Measurements from ENCODE around the gene GRAMD1B. TPM values are rescaled to one million over a fixed set of nuclear protein-coding genes. Genes with fewer than 3 reads are reported as not detected.
A peak's percentile ranks its signal among the peaks of the same experiment; 100 is the strongest.

The GRAMD1B gene
- total RNA-seq, 1 experiment from 2014 or later: 4.6 TPM

DNA sequence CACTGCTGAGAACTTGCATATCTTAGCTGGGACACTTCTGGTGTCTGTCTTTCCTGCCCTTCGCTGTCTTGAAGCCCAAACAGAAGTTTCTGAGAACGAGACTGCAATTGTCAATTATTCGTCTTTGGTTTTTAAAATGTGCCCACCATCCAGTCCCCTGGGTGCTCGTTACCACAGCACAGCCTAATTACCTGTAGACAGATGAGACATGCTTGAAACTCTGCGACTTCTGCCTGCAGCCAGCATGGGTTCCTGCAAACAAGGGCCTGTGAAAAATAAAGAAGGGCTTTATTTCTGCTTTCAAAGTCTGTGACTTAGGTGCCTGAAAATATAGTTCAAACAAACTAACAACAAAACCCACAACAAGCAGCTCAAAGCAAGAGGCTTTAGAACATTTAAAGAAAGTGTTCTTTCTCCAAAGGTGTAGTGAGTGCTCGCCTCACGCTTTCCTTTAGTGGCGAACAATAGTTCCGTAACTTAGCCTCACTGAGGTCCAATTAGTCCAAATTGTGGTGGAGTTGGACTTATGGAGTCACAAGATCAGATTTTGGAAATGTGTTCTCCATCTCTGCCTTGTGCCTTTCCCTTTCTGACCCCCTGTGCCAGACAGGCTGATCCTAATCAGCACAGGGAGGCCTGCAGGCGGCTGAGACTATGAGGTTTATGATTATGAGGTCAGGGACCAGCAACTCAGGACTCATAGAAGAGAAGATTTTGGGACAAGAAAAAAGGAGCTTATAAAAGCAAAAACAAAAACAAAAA lies 20.4 kb upstream of the GRAMD1B start:
- DNase-seq (ENCODE audit: low spot score): no peak

DNA sequence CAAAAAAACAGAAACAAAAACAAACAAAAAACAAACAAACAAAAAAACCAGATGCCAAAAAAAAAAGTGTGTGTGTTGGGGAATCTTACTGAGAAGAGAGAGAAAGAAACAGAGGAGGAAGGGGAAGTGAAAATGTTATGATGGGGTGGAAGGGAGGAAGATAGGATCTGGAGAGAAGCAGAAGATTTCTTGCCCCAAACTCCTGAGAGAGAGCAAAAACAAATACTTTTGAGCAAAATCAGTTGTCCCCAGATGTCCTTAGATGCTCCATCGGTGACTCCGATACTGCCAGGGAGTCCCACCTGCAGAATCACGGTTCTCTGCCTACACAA lies 19.9 kb upstream of the GRAMD1B start:
- DNase-seq (ENCODE audit: low spot score): no peak

DNA sequence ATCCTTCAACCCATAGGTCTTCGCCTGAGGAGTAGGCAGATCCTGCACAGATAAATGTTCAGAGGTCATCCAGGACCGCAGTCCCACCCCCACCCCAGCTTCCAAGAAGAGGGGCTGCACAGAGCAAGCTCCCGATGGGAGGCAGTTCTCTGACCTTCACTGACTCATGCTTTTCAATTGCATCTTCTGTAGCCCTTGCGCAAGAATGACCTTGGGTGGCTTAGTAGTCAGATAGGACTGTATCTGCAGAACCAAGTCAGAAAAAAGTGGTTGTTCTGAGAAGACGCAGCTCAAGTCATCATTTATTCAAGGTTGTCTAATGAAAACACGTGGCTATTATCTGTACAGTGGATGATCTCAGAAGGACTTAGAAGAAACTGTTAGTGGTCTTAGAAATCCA lies 16.4 kb upstream of the GRAMD1B start:
- no peak for DNase-seq (ENCODE audit: low spot score)

DNA sequence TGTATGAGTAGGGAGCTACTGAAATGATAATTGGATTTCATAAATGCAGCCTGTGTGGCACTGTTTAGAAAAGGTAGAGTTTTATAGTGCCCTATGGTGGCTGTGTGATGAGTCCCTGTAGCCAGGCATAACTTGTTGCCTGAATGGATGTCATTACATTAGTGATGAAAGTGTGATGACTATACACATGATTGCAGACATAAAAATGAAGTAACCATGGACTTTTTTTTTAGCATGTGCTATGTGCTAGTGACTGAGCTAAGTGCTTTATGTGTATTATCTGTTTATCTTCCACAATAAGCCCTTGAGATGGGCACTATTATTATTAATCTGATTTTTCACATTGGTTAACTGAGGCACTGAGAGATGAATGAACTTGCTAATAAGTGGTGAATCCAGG lies 13.5 kb upstream of the GRAMD1B start:
- DNase-seq (ENCODE audit: low spot score): no peak

DNA sequence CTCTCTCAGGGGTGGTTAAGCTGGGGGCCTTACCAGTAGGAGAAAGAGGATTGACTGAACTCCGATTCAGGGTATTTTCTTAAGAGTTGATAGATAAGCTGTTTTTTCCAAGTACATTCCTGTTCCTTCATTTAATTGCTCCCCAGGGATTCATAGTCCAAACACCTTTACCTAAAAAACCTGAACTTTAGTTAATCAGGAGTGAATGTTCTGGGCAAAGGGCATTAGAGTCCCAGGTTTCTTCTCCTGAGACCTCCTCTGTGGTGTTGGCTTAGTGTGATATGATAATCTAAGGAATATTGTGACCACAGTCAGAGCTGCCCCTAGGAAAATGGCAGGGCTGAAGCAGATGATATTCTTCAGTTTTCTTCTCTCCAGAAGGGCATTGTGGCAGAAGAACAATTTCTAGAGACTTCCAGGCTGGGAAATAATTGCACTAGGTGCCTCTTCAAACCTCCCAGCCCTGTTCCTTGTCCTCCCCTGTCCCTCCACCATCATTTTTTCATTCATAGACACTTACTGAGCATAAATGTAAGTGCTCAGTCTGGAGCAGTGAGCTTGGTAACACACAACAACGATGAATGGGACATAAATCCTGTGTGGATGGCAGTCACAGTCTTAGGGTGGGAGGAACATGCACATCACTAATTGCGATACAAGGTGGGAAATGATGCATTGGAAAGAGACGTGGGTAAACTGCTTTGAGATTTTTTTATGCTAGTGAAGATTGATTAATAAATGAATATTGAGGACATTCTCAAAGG lies 11.5 kb upstream of the GRAMD1B start:
- DNase-seq (ENCODE audit: low spot score): no peak

DNA sequence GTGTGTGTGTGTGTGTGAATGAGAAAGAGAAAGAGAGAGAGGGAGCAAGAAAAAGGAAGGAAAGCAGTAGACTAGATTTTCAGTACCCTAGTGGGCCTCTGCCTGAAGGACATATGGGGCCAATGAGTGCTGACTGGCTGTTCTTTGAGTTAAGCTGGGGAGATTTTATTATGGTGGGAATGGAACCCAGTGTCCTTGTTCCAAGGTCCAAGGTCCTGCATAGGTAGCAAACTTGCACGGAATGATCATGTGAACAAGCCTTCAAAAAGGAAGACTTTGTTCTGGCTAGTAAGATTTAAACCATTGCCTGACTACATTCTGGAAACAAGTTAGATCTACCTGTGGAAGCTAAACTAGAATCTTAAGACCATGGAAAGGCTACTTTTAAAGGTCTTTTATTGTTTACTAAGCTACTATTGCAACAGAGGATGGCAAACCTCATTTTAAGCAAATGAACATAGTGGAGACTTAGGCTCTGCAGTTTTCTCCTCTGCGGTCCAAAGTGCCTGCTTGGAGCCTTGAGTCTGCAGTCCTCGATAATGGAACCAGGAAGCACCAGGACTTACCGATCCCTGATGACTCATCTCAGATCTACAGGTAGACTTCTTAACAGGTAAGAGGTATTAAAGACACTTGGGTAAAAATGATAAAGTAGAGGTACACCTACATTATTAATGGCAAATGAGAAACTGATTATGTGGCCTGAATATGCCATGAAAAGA lies 10.2 kb upstream of the GRAMD1B start:
- no peak for DNase-seq (ENCODE audit: low spot score)

DNA sequence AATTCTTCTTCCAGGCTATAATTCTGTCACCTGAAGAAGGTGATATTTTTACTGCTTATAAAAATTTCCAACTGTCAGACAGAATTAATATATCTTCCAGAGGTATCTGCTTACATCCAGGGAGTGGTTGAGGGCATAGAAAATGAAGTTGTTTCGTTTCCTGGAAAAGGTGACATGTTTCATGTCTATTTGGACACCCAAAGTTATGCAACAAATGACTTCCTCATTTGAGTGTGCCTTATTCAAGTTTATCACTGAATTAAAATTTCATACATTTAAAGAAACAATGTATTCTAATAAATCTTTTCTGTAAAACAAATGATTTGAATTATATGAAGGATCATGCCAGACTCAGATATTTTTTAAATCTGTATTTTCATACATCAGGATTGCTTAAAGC lies 8.5 kb upstream of the GRAMD1B start:
- no peak for DNase-seq (ENCODE audit: low spot score)

DNA sequence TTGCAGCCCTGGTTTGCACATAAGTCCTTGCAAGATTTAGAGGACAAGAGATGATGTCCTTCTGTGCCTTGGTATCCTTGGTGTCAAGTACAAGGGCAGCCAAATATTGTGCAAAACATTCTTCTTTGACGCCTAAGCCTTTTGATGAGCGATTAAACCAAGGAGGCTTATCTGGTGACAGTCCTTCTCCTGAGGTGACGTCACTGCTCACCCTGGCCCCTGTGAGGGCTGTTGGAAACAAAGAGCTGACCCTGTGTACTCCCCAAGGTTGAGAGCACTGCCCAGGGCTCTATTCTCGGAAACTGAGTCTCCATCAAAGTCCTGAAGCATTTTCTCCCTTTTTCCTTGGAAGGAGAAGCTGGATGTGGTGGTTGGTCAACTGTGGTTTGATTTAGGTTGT lies 4.7 kb upstream of the GRAMD1B start:
- no peak for DNase-seq (ENCODE audit: low spot score)

DNA sequence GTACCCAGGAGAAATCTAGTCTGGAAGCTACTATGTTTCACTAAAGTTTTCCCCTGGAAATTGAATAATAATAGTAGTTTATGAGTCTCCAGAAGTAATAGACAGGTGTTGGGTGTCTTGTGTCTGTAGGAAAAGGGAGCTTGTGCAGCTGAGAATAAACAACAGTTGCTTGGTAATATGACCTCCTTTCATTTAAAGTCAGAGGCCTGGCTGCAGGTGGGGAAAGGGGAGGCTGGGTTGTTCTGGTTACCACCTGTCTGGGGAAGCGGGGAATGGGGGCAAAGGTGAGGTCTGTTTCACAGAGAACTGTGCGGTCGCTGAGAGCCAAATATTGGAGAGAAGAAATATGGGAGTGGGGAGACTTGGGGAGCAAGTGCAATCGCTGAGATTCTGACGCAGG lies 3.3 kb upstream of the GRAMD1B start:
- DNase-seq (ENCODE audit: low spot score): no peak

DNA sequence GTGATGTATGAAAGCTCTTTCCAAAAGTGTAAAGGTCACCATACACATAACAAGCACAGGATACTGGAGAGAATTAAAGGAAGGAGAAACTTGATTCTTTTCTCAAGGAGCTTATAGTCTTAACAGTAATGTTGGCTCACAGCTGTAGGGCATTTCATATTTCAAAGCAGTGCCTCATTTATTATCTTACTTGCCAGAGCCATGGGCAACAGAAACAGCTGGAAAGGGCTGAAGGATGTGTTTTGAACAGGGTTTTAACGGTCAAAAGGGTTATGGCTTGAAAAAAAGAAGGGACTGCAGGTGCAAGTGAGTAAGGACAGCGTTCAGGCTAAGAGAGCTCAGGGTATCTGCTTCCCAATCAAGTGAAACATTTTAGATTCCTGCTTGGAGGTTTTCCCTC lies 2.7 kb upstream of the GRAMD1B start:
- DNase-seq (ENCODE audit: low spot score): no peak

DNA sequence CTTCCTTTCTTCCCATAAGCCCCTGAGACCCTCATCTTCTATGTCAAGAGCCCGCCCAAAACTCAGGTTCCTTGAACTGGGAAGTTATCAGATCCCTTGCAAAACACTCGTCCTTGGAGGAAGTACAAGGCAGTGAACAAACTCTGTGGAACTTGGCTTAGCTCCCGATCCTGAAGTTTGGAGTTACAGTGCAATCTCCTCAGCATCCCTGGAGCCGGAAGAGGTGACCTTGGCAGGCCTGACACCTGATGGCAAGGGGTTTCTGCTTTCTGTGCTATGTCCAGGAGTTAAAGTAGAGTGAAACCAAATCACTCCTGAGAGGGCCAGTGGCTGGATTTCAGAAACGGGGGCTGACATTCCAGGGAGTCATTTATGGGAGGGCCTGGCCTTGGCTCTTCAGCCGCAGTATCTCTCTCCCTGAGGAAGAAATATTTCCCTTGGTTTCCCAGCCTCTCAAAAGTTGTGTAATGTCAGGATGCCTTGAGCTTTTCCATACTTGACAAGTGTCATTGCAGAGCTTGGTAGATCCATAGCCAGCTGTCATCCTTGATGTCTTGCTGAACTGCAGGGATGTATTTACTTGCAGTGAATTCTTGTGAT lies 1.9 kb upstream of the GRAMD1B start:
- DNase-seq (ENCODE audit: low spot score): no peak

DNA sequence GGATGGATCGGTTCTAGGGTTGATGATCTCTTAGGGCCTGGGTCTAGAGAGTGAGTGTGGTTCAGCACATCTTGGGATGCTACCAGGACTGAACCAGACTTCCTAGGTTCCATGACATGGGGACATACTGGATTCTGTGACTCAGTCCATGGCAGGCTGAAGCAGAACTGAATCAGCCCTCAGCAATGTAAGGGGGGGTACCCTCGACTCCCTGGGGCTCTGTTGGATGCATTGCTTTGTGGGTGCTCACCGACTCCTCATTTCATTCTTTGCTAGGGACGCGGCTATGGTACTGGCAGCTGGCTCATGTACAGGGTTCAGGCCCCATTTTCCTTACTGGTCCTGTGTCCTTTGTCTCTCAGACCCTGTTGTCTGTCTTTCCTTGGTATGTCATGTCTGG lies 733 bp upstream of the GRAMD1B start:
- peak; percentile 26 for DNase-seq (ENCODE audit: low spot score)

DNA sequence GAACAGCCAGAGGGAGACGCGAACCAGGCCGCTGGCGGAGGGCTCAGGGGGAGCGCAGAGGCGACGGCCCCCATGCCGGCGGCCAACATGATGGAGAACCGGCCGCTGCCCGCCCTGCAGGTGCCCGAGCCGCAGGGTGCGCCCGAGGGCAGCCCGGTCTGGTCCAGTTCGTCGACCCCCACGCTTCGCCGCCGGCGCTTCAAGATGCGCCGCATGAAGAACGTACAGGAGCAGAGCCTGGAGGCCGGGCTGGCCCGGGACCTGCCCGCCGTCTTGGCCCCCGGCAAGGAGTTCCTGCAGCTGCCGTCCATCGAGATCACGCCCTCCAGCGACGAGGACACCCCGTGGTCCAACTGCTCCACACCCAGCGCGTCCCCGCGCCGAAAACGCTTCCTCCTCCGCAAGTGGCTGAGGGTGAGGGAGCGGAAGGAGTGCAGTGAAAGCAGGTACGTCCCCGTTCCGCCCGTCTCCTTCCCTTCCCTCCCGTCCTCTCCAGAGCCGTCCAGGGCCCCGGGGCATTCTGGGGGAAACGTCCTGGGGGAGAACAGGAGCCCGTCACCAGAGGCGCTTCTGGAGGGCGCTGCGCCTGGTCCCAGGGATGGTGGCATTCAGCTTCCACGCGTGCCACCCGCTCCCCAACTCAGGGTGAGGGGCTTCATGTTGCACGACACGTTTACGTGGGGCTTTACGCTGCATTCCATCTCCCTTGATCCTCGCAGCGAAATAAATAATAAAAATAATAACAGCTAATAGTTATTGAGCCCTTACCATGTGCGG lies 840 bp downstream of the GRAMD1B start:
- peak; percentile 10 for DNase-seq (ENCODE audit: low spot score)

DNA sequence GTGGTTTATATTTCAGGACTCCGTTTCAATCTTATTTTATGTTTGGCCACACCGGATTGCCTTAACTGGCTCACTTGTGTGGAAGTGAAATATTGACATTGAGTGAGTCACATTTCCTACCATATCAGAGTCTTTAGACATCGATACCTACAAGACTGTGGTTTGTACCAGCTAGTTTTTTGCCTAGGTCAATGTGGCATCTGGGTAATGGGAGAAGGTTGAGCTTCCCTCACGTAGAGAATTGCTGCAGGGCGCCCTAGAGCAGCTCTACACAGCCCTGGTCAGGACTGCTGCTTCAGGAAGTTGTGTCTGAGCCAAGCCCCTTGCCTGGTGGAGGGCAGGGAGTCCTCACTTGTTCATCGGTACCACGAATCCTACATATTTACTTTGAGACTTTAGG lies 1.6 kb downstream of the GRAMD1B start:
- DNase-seq (ENCODE audit: low spot score): no peak

DNA sequence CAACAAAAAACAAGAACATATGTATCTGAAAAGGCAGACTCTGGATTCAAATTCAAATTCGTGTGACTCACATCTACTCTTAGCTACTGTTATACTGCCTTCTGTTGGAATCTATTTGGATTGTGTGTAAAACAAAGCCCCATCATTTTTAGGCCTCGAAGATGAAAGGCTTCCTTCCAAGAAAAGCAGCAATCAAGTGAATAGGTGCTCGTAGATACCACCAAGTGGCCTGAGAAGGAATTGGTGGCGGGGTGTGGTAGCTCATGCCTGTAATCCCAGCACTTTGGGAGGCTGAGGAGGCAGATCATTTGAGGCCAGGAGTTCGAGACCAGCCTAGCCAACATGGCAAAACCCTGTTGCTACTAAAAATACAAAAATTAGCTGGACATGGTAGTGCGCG lies 4.2 kb downstream of the GRAMD1B start:
- peak; percentile 44 for DNase-seq (ENCODE audit: low spot score)

DNA sequence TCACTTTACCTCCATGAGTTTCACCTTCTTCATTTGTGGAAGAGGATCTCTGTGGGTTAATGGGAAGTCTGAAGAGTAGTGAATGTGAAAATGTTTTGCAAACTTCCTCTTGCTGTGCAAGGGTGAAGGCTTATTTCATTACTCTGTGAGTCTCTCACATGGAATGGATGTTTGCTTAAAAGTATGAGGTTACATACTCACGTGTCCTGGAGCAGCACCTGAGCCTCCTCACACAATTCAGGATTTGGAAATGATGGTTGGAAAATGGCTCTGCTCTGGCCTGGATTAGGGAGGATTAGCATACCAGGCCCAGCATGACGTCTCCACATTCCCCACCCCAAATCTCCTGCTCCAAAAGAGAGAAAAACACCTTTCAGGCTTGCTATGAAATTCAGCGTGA lies 4.8 kb downstream of the GRAMD1B start:
- DNase-seq (ENCODE audit: low spot score): no peak

DNA sequence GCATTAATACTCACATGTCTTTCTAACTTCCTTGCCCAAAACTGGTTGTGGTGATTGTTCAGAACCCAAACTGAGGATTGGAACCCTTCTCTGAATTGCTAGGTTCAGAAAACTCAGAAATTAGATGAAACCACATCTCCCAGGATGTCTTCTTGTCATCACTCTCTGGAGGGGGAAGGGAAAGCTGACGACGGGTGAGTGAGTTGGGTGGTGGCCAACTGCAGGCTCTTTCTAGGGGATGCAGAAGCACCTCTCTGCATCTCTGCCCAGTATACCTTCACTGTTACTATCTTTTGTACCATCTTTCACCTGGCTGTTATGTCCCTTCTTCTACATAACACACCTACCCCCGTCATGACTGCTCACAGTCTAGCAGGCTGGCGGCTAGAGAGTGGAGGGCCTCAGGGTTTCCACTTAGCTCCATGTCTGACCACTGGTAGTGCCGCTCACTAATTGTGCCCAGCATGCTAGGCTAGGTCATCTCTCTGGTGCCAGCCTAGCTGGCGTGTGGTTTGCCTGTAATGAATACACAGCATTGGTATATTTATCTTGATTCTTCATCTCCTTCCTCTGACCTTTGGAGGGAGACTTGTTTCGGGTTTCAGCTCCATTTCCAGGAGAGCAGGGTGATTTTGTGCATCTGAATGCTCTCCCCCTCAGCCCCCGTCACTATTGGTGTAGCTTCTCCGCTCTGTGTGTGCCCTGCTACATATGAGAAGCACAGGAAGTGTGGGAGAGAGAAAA lies 7.3 kb downstream of the GRAMD1B start:
- no peak for DNase-seq (ENCODE audit: low spot score)

DNA sequence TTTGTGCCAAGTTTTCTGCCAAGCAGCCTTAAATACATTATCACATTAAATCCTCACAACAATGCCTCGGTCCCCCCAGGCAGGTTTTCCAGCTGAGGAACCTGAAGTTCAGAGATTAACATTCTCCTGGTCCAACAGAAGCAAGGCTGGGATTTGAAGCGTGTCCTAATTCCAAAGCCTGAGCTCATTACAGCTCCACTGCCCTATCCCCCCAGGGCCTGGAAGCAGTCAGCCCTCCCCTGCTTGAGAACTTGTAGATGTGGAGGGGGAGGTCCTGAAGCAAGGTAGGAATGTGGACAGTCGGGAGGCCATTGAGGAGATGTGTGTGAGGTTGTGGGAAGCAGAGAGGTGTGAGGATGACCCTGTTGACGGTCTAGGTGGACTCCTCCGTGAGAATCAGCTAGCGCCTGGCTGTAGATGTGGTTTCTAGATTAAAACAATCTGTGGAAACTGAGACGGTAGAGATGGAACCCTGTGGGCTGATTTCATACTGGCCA lies 8.1 kb downstream of the GRAMD1B start:
- DNase-seq (ENCODE audit: low spot score): no peak

DNA sequence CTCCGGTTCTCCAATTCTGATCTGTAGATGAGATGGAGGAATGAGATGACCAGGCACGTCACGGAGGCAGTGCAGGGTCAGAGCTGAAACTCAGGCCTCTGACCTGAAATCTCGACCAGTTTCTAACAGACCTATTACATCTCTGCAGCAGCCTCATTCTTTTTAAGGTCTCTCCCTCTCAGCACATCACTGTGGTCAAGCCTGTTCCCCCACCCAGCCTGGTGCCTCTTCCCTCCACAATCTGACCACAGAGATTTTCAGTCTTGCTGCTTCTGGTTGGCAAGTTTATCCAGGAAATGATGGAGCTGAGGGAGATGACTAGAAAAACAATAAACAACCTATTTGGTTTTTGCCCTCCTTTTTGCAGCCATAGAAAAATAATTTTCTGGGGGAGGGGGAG lies 9.5 kb downstream of the GRAMD1B start:
- DNase-seq (ENCODE audit: low spot score): no peak

DNA sequence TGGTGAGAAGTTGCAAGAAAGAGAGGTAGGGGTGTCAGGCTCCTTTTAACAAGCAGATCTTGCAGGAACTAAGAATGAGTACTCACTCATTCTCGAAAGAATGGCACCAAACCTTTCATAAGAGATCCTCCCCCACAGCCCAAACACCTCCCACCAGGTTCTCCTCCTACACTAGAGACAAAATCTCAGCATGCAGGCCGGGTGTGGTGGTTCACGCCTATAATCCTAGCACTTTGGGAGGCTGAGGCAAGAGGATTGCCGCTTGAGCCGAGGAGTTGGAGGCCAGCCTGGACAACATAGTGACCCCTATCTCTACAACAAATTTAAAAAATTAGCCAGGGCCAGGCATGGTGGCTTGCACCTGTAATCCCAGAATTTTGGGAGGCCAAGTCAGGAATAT lies 11.1 kb downstream of the GRAMD1B start:
- DNase-seq (ENCODE audit: low spot score): no peak

Measured in A172 (cell line).